H9 (cell line): ENCODE measurements around the gene GRIK4. TPM values are rescaled to one million over a fixed set of nuclear protein-coding genes. Genes with fewer than 3 reads are reported as not detected.

Source experiments
- DNase-seq: peaks from one replicate; pipeline ENCODE4 v3.0.0-alpha.2; 2017
- H2AFZ ChIP-seq: one replicate; pipeline ENCODE4 v1.6.1; 2013; ENCODE audit warnings: mild to moderate bottlenecking, low read length, control low read depth, moderate library complexity
- H2AK5ac ChIP-seq: 2 replicates; pipeline ENCODE4 v1.6.1; 2013; ENCODE audit warnings: low read length, control low read depth, mixed read lengths; ENCODE audit not compliant: insufficient read length
- H2BK120ac ChIP-seq: one replicate; pipeline ENCODE4 v1.6.1; 2013; ENCODE audit warnings: low read depth, mild to moderate bottlenecking, low read length, control low read depth, inconsistent platforms; ENCODE audit not compliant: poor library complexity, severe bottlenecking
- H2BK12ac ChIP-seq: 2 replicates; pipeline ENCODE4 v1.6.1; 2013; ENCODE audit warnings: low read length, control low read depth, mixed read lengths, low read depth; ENCODE audit not compliant: insufficient read length
- H2BK15ac ChIP-seq: 2 replicates; pipeline ENCODE4 v1.6.1; 2013; ENCODE audit warnings: low read depth, low read length, control low read depth
- H2BK20ac ChIP-seq: one replicate; pipeline ENCODE4 v1.6.1; 2013; ENCODE audit warnings: low read depth, mild to moderate bottlenecking, low read length, control low read depth, inconsistent platforms; ENCODE audit not compliant: poor library complexity, severe bottlenecking
- H2BK5ac ChIP-seq: 2 replicates; pipeline ENCODE4 v1.6.1; 2013; ENCODE audit warnings: low read length, control low read depth, mixed read lengths; ENCODE audit not compliant: insufficient read length
- H3K14ac ChIP-seq: 2 replicates; pipeline ENCODE4 v1.6.1; 2013; ENCODE audit warnings: low read length, control low read depth; ENCODE audit not compliant: insufficient read depth
- H3K18ac ChIP-seq: 2 replicates; pipeline ENCODE4 v1.6.1; 2013; ENCODE audit warnings: low read depth, mild to moderate bottlenecking, mixed read lengths, low read length, control low read depth; ENCODE audit not compliant: insufficient read length
- H3K23ac ChIP-seq: 2 replicates; pipeline ENCODE4 v1.6.1; 2013; ENCODE audit warnings: low read length, control low read depth, mixed read lengths, low read depth; ENCODE audit not compliant: insufficient read length
- H3K23me2 ChIP-seq: 2 replicates; pipeline ENCODE4 v1.6.1; 2013; ENCODE audit warnings: low read depth, mild to moderate bottlenecking, mixed read lengths, low read length, control low read depth; ENCODE audit not compliant: insufficient read length, poor library complexity, severe bottlenecking
- H3K27ac ChIP-seq: 2 replicates; pipeline ENCODE4 v1.5.1; 2013; ENCODE audit warnings: low read length, control low read depth, mixed read lengths, low read depth; ENCODE audit not compliant: insufficient read length
- H3K27me3 ChIP-seq: 2 replicates; pipeline ENCODE4 v1.6.1; 2013; ENCODE audit warnings: low read length, control low read depth, inconsistent platforms; ENCODE audit not compliant: insufficient read depth
- H3K4ac ChIP-seq: 2 replicates; pipeline ENCODE4 v1.6.1; 2013; ENCODE audit warnings: low read depth, mild to moderate bottlenecking, control low read depth, inconsistent platforms, low read length, moderate library complexity
- H3K4me1 ChIP-seq: 2 replicates; pipeline ENCODE4 v1.6.1; 2013; ENCODE audit warnings: low read length, control low read depth, inconsistent platforms; ENCODE audit not compliant: insufficient read depth
- H3K4me2 ChIP-seq: 2 replicates; pipeline ENCODE4 v1.6.1; 2013; ENCODE audit warnings: low read length, control low read depth, mixed read lengths; ENCODE audit not compliant: insufficient read length, insufficient read depth
- H3K56ac ChIP-seq: 2 replicates; pipeline ENCODE4 v1.6.1; 2013; ENCODE audit warnings: low read depth, mild to moderate bottlenecking, mixed read lengths, low read length, control low read depth; ENCODE audit not compliant: insufficient read length
- H3K79me1 ChIP-seq: 2 replicates; pipeline ENCODE4 v1.6.1; 2013; ENCODE audit warnings: low read depth, mild to moderate bottlenecking, moderate library complexity, low read length, control low read depth, inconsistent platforms; ENCODE audit not compliant: insufficient read depth, poor library complexity, severe bottlenecking
- H3K79me2 ChIP-seq: 2 replicates; pipeline ENCODE4 v1.6.1; 2013; ENCODE audit warnings: low read length, control low read depth, inconsistent platforms; ENCODE audit not compliant: insufficient read depth
- H3K9ac ChIP-seq: 2 replicates; pipeline ENCODE4 v1.6.1; 2013; ENCODE audit warnings: low read length, control low read depth, mixed read lengths; ENCODE audit not compliant: insufficient read length; ENCODE audit errors: extremely low read depth
- H3K9me3 ChIP-seq: one replicate; pipeline ENCODE4 v1.6.1; 2013; ENCODE audit warnings: low read depth, low read length, inconsistent platforms; ENCODE audit not compliant: control insufficient read depth
- H3T11ph ChIP-seq: one replicate; pipeline ENCODE4 v1.6.1; 2013; ENCODE audit warnings: mild to moderate bottlenecking, low read length, control low read depth, inconsistent platforms
- H4K20me1 ChIP-seq: one replicate; pipeline ENCODE4 v1.6.1; 2013; ENCODE audit not compliant: control insufficient read depth, insufficient read length, insufficient read depth
- H4K5ac ChIP-seq: 2 replicates; pipeline ENCODE4 v1.6.1; 2013; ENCODE audit warnings: low read depth, mild to moderate bottlenecking, mixed read lengths, low read length, control low read depth; ENCODE audit not compliant: insufficient read length
- H4K8ac ChIP-seq: replicated peaks from 2 replicates; pipeline ENCODE4 v1.6.1; 2013; ENCODE audit warnings: low read length, control low read depth, mixed read lengths, low read depth; ENCODE audit not compliant: insufficient read length
- H4K91ac ChIP-seq: 2 replicates; pipeline ENCODE4 v1.6.1; 2013; ENCODE audit warnings: low read depth, mild to moderate bottlenecking, moderate library complexity, mixed read lengths, low read length, control low read depth; ENCODE audit not compliant: insufficient read length
- H3K27ac Mint-ChIP-seq, 3 experiments: 2 replicates in 2 of 3; 3 replicates in 1 of 3; pipeline ENCODE4 v1.8.0; 2020 to 2021; ENCODE audit warnings: mixed read lengths in 3 of 3, mild to moderate bottlenecking in 1 of 3, moderate library complexity in 1 of 3
- H3K27me3 Mint-ChIP-seq: 2 replicates; pipeline ENCODE4 v1.8.0; 2021; ENCODE audit warnings: low read depth, mild to moderate bottlenecking, moderate library complexity, mixed read lengths
- H3K36me3 Mint-ChIP-seq, 3 experiments: 2 replicates in 2 of 3; 3 replicates in 1 of 3; pipeline ENCODE4 v1.8.0; 2020 to 2021; ENCODE audit warnings: low read depth in 3 of 3, mixed read lengths in 3 of 3; ENCODE audit not compliant: insufficient read depth in 1 of 3
- H3K4me1 Mint-ChIP-seq, 2 experiments: 2 replicates each; pipeline ENCODE4 v1.8.0; 2020; ENCODE audit warnings: mixed read lengths in 2 of 2
- H3K4me3 Mint-ChIP-seq, 2 experiments: 2 replicates in 1 of 2; 3 replicates in 1 of 2; pipeline ENCODE4 v1.8.0; 2020 to 2021; ENCODE audit warnings: mild to moderate bottlenecking in 2 of 2, mixed read lengths in 2 of 2, moderate library complexity in 1 of 2
- H3K9me3 Mint-ChIP-seq, 2 experiments: 2 replicates in 1 of 2; 3 replicates in 1 of 2; pipeline ENCODE4 v1.8.0; 2020; ENCODE audit warnings: mild to moderate bottlenecking in 2 of 2, mixed read lengths in 2 of 2, moderate library complexity in 1 of 2
- WGBS: extraction: QIAGEN DNeasy Blood & Tissue Kit; methylation state at CpG from one replicate; pipeline ENCODE4 v1.1.7; 2013; ENCODE audit warnings: missing lambda C conversion rate, low lambda C conversion rate, mixed read lengths; ENCODE audit not compliant: insufficient read length; ENCODE audit errors: extremely low coverage; 5-methylcytosine and 5-hydroxymethylcytosine counted together
- total RNA-seq: library from RNA; stranded (reverse); gene quantifications from 2 replicates; pipeline ENCODE4 v1.2.1, GENCODE V29; 2021
- TF ChIP-seq, protein P1 (sequence below): fragments of 200-600 bp; sonication (generic); conservative IDR thresholded peaks from 3 replicates; pipeline ENCODE4 v1.8.0; 2021; ENCODE audit warnings: antibody characterized with exemption, mild to moderate bottlenecking

GRIK4 gene
- total RNA-seq, 1 experiment from 2014 or later: 2.3 TPM

- peaks cover 0 to 2% (median 0%) of the 10 kb centered on the region in 3 experiments; a peak in 2 of 7 replicates for H3K36me3 Mint-ChIP-seq
- DNase-seq: no peak
Observed at GRCh38 chr11:120576606-120577005, 65.1 kb downstream of the GRIK4 start.

More at GRCh38 chr11:120576606-120577005, 65.1 kb downstream of the GRIK4 start:
- Histone ChIP-seq H3K4ac (no peak overlapping the region), H2BK5ac (no peak overlapping the region), H2BK120ac (no peak overlapping the region), H2BK15ac (no peak overlapping the region), H2AK5ac (no peak overlapping the region), H3K56ac (no peak overlapping the region), H2BK20ac (no peak overlapping the region), H4K5ac (no peak overlapping the region), H3T11ph (no peak overlapping the region), H2AFZ (no peak overlapping the region), H3K14ac (no peak overlapping the region), H3K9me3 (no peaks in the 10 kb centered on the region), H3K4me2 (no peak overlapping the region), H3K79me2 (no peaks in the 10 kb centered on the region), H2BK12ac (no peak overlapping the region), H4K8ac (no peak overlapping the region), H4K91ac (no peak overlapping the region), H3K27ac (no peak overlapping the region), H3K27me3 (no peaks in the 10 kb centered on the region), H4K20me1 (no peaks in the 10 kb centered on the region), H3K9ac (no peak overlapping the region), H3K4me1 (0 out of 2 replicates have a peak, but pooled peaks cover 3% of the 10 kb centered on the region), H3K79me1 (no peaks in the 10 kb centered on the region), H3K23me2 (peaks cover 3% of the 10 kb centered on the region), H3K23ac (no peak overlapping the region), H3K18ac (no peak overlapping the region)
- no peaks in the 10 kb centered on the region for H3K9me3 Mint-ChIP-seq
- peaks cover 18 to 25% of the 10 kb centered on the region in 2 experiments for H3K4me1 Mint-ChIP-seq
- no CpG with 5 or more reads among the region's 7 CpGs for WGBS
- TF ChIP-seq, protein P1, sequence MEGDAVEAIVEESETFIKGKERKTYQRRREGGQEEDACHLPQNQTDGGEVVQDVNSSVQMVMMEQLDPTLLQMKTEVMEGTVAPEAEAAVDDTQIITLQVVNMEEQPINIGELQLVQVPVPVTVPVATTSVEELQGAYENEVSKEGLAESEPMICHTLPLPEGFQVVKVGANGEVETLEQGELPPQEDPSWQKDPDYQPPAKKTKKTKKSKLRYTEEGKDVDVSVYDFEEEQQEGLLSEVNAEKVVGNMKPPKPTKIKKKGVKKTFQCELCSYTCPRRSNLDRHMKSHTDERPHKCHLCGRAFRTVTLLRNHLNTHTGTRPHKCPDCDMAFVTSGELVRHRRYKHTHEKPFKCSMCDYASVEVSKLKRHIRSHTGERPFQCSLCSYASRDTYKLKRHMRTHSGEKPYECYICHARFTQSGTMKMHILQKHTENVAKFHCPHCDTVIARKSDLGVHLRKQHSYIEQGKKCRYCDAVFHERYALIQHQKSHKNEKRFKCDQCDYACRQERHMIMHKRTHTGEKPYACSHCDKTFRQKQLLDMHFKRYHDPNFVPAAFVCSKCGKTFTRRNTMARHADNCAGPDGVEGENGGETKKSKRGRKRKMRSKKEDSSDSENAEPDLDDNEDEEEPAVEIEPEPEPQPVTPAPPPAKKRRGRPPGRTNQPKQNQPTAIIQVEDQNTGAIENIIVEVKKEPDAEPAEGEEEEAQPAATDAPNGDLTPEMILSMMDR: no peak
- H3K27ac Mint-ChIP-seq: no peak overlapping the region
- peaks cover 28% of the 10 kb centered on the region for H3K27me3 Mint-ChIP-seq
- no peak overlapping the region for H3K4me3 Mint-ChIP-seq
